Activated CD4-positive, alpha-beta T cell treated with anti-CD3 and anti-CD28 coated beads for 24 hours (primary cell): ENCODE measurements around the gene MAGEF1.

ENCODE experiments used
- DNase-seq, 2 donors: peaks; one replicate each; pipeline ENCODE4 v3.0.0-alpha.2; 2020; ENCODE audit warnings: low read depth in 2 of 2

MAGEF1 gene

DNA sequence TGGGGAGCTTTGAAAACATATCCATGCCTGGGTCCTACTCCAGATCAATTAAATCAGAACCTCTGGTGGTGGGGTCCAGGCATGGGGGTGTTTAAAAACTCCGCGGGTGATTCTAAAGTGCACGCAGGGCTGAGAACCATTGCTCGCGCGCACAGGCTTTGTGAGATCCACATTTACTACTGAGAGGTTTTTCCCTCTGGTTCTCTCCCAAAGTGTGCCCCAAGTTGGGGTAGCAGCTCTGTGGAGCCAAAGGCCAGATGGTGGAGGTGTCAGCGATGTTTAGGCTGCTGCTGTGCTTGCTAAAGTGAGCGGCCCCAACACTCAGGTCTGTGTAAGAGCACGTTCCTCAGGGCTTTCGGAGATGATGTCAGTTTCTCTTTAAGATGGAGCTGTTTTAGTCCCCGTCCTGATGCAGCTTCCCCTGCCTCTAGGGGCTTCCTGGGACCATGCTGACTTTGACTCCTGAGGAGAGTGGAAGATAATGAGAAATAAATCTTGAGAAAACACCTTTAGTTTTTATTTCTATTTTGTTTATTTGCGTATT, 13.4 kb upstream of the MAGEF1 start:
- no peak for DNase-seq

DNA sequence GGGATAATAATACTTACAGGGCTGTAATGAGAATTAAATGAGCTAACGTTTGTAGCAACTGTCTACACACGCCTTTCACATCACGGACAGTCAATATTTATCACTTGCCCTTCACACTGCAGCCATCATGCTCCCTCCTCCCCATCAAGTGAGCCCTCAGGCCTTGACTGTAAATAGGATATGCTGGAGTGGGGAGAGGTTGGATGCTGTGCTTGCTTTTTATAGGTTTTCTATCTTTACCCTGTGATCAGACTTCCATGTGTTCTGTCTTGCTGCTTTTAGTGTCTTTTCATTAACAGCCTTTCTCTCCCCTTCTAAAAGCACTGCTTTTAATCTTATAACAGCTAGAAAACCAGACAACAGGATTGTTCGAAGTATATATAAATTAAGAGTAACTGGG, 12.8 kb upstream of the MAGEF1 start:
- DNase-seq = no peak

DNA sequence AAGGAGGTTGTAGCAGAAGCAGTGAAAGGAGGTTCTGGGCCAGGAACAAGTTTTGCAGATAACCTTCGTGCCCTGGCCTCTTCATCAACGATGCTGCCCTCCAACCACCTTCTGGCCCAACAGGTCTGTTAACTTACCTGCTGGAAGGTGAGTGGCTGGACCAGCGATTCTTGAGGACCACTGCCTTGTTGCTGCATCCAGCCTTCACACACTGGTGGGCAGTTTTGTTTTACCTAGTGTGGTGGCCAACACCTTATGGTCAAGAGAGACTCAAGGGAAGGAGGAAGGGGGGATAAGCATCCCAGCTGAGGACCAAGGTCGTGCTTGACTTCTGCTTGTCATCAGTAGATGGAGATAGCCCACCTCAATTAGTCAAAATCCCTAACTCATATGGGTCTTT, 7.8 kb upstream of the MAGEF1 start:
- no peak for DNase-seq

DNA sequence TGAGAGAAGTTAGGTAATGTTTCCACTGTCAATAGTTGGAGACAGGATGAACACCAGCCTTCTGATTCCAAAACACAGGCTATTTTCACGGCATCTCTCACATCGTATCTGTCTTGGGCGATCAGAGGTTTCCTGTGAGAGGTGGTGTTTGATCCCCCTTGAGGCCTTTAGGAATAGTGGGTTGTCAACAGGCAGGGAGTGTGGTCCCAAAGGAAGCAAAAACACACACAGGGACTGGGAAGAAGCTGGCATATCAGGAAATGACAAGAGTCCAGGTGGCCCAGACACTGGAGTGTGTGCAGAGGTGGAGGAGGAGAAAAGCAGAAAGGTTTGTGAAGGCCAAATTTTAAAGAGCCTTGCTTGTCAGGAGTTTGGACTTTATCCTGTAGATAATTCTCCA, 6.6 kb upstream of the MAGEF1 start:
- DNase-seq = no peak

DNA sequence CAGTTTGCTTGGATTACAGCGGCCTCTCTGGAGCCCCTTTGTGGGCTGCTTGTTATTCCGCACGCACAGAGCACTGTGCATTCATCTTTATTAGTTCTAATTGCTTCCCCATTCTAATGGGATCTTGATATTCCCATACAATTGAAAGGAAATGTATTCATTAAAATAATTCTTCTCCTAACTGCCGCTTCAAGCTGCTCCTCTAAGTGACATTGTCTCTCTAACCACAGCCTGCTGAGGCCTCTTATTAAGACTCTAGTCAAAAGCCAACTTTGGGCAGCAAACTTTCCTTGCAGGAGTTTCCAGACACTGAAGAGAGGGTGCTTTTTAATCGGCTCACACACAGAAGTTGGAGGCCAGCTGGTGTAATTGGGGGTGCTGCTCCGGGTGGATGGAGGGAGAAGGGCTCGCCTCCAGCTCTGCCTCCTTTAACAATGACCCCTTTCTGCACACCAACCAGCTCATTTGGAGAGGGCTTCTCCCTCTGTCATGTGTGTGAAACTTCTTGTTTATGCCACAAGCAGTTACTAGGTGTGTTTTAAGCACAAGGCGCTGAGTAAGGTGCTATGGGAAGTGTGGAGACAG, 5.6 kb upstream of the MAGEF1 start:
- DNase-seq = no peak

DNA sequence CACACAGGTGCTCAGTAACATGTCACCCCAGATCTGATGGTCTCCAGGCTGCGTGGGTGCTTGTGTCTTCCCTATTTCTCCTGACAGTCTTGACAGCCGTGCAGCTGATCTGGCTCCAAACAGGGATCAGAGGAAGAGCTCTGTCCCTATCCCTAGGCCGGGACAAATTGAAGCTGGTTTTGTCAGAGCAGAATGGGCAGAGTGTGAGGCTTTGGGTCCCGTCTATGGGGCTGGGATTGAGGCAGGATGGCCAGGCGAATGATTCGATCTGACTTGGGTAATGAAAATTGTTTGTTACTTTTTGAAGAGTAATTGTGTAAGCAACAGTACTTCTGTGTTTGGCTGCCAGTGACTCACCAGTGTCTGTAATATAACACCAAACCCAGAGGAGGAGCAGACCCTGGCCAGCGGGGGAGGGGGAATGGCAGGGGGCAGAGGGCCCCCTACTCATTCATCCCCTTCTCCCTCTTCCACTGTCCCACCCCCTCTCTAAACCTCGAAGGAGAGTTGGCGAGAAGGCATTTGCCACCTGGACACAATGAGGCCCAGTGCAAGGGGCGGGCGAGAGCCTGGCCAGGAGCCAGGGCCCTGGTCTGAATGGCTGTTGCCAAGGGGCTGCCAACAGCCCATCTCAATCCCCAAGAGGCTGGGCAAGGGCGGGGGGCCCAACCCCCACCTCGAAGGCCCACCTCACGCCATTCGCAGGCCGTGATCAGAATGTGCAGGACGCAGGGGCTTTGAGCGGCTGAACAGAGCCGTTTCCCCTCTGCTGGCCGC, 4.9 kb upstream of the MAGEF1 start:
- no peak for DNase-seq

DNA sequence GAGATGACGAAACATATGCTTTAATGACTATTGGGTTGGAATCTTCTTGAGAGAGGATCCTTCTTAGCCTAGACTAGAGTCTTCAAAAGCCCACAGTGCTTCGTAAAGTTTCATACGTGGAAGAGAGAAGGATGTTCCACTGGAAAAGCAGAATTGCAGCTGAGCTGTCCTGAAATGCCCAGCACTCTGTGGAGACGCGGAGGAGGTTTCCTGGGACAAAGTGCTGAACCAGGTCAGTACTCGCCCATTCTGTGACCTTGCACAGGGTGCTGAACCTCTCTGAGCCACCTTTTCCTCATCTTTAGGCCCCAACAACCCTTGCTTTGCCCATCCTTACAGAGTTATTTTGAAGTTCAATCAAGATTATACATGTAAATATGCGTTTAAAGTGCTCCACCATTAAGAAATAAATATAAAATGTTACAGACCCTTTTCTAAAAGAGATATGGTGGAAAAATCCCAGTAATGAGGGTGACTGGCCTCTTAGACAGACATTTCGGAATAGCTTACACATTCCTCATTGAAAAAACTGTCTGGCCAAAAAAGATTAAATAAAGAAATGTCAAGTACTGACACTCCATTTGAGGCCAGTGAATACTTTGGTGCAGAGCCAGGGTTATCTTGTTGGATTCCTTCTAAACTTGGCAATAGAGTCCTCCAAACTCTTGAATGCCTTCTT, 4.2 kb upstream of the MAGEF1 start:
- no peak for DNase-seq

DNA sequence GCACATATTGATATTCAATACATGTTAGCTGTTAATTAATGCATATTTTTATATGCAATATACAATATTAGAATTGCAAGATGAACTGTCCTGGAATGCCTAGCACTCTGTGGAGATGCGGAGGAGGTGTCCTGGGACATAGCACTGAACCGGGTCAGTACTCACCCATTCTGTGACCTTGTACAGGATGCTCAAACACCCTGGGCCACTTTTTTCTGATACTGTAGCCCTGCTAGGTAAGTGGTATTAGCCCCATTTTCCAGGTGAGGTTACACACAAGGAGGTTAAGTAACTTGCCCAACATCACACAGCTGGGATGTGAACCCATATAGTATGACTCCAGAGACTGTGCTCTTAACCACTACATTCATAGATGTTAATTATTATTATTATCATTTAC, 1.7 kb upstream of the MAGEF1 start:
- no peak for DNase-seq

DNA sequence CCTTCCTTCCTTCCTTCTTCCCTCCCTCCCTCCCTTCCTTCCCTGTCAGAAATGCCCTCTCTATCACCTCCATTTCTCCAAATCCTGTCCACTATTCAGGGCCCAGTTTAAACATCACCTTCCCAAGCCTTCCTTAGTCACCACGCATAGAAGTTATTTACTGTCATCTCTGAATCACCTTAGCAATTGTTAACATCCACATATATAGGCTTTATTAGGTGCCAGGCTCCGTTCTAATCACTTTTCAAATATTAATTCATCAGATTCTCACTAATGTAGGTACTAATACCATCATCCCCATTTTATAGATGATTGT, 1.1 kb upstream of the MAGEF1 start:
- no peak for DNase-seq

DNA sequence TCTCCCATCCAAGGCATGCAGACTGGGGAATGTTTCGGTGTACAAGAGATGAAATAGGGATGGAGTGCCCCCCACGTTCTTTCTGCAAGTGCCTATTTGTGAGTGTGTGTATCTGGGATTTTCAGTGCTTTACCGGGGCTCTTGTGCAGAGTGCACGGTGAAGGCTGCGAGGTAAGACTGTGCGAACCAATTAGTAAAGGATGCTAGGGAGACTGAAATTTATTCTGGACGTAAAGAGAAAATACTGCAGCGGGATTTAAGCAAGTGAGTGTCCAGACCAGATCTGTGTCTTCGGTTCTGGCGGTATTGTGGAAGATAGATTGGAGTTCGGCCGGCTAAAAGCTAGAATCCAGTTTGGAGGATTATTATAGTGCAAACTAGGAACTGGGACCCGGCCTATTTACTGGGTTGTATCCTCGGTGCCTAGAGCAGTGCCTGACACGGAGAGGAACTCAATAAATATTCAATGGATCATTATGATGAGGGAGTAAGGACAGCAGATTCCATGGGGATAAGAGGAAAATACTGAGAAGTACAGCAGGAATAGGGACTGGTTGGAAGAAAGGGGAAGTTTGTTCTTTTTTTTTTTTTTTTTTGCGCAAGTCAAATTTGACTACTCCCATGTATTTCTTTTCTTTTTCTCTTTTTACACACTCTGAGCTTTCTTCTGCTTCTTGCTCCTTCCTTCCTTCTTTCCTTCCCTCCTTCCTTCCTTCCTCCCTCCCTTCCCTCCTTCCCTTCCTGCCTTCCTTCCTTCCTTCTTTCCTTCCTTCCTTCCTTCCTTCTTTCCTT, 580 bp upstream of the MAGEF1 start:
- no peak for DNase-seq

DNA sequence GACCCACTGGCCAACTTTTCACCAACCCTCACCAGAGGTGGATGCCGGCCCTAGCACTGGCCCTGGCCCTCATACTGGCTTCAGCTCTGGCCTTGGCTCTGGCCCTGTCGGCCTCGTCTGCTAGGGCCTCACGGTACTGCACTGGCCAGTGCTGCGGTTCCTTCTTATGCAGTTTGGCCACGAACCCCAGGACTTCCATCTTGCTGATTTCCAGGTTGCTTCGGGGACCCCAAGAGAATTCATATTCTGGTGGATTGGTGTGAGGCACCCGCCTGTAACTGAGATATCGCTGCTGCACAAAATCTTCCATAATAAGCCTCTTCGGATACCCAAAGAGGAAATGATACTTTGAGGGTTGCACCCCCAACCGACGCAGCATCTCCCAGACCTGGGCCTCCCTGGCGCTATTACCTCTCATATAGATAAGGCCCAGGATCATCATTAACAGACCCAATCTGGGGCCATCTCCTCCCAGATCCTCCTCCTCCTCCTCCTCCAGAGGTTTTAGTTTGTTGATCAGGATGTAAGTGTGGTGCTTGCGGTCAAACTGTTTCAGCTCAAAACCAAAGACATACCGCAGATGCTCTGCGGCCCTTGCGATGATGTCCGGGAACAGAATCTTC, 883 bp downstream of the MAGEF1 start:
- no peak for DNase-seq

DNA sequence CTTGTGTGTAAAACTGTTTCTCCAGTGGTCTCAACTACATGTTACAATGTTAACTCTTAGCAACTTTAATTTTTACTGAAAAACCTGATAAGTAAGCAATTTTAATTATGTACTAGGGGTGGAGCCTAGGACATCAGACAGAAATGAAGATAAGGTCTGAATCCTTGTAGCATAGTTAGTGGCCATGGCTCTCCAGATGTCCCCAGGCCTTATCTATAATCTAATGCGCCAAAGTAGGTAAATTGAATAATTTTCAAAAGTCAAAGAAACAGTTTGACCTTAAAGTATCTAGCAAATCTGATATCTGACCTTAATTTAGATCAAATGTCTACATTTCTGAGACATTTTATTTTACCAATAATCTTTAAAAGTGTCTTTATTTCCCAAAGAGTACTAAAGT, 8.2 kb downstream of the MAGEF1 start:
- no peak for DNase-seq

DNA sequence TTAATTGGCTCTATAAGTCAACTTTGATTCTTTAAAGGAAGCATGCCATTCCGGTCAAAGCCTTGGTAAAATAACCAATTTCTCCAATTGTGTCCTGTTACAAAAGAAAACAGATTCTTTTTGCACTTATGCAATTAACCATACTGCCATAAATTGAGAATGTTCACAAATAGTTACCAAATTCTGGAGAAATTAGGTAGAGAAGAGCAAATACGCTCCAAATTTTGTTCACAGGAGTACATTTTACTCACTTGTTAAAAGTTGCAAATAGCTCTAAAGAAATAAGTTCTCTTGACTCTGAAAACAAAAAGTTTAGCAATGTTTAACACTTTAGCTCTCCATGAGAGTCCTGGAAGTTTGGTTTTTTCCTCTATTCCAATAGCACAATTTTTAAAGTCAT, 11.1 kb downstream of the MAGEF1 start:
- no peak for DNase-seq

DNA sequence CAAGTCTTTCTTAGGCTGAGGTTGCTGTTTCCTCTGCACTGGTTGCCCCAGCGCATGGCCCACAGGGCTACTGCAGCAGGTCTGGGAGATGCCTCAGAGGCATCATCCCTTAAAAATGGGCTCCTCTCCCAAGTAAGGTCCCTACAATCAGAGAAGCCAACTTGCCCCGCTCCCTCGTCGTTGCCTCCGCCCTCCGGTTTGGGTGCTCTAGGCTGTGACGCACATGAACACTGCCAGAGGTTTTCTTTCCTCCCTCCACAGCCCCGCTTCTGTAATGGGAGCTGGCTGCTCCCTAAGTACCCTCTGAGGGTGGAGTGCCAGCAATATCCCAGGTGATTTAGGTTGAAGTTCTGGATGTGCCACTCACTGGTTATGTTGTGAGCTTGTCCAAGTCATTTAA, 14.0 kb downstream of the MAGEF1 start:
- no peak for DNase-seq

DNA sequence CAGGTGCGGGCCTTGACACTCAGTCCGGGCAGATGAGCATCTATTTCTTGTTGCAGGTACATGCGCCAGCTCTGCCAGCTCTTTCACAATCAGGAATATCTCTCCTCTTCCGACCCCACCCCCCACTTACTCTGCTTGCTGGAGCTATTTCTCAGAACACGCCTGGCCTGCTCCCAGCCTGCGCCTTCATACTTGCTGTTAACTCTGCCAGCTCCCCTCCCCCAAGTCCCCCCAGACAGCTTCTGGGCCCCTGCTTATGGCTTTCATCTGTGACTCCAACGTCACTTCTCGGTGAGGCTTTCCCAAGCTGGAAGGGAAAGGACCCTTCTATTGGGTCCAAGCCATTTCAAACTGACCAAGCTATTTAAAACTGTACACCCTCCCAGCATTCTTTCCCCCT, 15.2 kb downstream of the MAGEF1 start:
- no peak for DNase-seq

DNA sequence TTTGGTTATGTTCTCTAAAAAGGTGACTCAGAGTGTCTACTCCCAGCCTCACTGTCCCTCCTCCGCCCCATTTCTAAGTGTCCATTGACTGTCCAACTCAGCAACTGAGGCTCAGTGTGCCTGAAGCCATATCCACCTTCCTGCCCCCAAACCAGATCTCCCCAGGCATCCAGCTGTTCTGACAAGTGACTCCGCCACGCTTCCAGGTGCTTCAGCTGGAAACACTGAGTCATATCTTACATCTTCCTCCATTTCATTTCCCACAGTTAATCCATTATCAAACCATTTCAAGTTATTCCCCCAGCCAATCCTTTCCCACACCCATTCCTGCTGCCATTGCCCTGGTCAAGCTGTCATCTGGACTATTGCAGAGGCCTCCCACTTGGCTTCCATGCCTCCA, 17.1 kb downstream of the MAGEF1 start:
- DNase-seq = no peak

DNA sequence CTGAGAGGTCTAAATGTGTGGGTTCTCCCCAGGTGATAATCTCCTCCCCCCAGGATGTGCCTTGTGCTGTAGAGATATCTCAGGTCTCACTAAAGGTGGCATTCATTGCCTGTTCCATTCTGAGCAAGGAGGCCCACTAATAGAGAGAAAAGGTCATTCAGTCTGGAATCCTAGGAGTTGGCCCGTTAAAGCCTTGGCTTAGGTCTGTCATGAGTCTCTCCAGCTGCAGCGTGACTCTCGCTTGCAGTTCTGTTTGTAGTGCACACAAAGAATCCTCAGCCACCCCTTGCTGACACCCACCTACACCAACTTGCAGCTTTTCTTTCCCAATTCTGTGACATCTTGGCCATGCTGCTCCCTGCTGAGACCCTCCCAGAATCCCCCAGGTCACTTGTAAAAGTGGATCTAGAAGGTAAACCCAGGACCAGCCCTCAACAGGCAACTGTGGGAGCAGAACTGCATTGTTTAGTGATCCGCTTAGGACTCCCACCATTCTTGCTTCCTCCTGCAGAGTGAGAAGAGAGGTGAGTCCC, 17.7 kb downstream of the MAGEF1 start:
- DNase-seq = no peak

DNA sequence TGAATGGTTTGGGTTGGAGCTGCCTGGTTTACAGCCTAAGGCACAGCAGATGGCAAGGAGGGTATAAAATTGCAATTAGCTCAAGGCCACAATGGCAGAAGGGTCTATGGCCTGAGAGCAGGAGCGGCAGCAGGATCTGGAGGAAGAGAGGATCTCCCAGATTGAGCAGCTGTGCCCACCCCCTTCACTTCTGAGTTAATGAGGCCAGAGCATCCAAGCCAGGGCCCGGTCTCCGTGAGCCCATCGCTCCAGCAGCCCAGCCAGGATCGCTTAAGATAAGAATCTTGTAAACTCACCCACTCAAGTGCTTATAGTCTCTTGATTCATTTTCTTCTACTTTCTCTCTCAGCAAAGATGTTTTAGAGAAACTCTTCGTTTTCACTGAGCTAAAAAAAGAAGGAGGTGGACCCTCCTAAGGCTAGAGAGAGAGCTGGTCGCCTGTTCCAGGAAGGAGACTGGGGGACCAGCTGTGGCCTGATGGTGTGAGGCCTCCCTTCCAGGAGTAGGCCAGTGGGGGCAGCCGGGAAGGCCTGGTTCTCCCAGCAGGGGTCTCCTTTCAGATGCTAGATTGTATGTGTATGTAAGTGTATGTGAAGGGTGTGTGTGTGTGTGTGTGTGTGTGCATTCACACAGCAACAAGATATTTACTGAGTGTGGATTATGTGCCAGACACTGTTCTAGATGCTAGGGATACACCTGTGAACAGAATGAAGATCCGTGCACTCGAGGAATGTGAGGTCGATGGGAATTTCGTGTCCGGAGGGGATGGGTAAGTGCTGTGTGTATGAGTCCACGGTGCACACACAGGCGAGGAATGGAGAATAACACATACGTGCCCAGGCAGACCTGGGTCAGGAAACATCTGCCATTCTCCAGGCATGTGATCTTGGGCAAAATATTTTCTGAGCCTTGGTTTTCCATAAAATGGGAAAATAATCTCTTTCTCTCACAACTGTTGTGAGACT, 18.6 kb downstream of the MAGEF1 start:
- no peak for DNase-seq

DNA sequence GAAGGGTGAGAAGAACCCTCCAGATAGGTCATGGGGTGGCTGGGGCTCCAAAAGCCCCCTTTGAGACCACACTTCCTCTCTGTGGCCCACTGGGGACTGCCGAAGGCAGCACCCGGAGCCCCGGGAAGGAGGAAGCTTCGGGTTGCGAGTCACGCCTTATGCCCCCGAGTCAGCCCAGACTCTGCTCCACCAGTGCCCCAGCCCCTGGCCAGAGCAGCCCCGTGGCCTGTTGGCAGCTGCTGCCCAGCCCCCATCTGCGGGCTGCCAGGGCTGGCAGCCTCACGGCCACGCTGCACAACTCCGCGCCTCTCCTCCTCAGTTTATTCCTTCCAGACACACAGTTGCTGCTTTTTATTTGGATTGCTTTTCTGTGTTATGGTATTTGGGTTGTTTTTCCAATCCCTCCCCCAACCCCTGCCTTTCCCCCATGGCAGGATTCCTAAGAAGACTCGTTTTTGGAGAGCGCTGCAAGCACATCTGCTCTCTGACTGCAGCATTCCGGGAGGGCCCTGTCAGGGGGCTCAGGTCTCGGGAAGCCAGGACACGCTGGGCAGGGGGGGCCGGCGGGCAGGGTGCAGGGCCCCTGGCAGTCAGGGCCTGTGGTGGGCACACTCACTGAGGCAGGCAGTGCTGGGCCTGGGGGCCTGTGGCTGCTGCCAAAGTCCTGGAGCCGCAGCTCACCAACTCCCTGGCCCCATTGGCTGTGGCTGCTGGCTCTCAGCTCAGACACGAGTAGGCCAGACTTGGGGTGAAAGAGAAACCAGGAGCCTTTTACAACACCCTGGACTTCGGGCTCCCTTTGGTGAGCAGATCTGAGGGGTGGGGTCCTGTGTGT, 20.2 kb downstream of the MAGEF1 start:
- no peak for DNase-seq
